Measurements from ENCODE around the gene RTN4RL2.

GRCh38 chr11:57462597-57462996 lies 2.3 kb downstream of the RTN4RL2 start:
- no peak for TF ChIP-seq CTCF (IDR thresholded peaks at IDR 0.05; ENCODE audit: low read length)
- no peak for TF ChIP-seq EZH2 (IDR thresholded peaks at IDR 0.05; ENCODE audit: borderline replicate concordance, low read length)
